H7 (cell line): Measurements from ENCODE around the gene KRTAP1-3. TPM values are rescaled to one million over a fixed set of nuclear protein-coding genes. Genes with fewer than 3 reads are reported as not detected.
A peak's percentile ranks its signal among the peaks of the same experiment; 100 is the strongest.
"Not testable (repeated sequence)": the region's sequence is repeated elsewhere in the genome, so short reads cannot be mapped to it uniquely, and the experiment has no call there.

Experiments
- DNase-seq: peaks from one replicate; pipeline ENCODE4 v3.0.0; 2012
- H3K27me3 ChIP-seq: 2 replicates; pipeline ENCODE4 v1.6.0; 2011; ENCODE audit warnings: mild to moderate bottlenecking, low read length; ENCODE audit not compliant: control insufficient read depth, insufficient read depth
- H3K36me3 ChIP-seq: replicated peaks from 2 replicates; pipeline ENCODE4 v1.5.1; 2011; ENCODE audit warnings: low read length; ENCODE audit not compliant: control insufficient read depth, insufficient read depth
- H3K4me3 ChIP-seq: 2 replicates; pipeline ENCODE4 v1.5.1; 2011; ENCODE audit warnings: low read depth, mild to moderate bottlenecking, control low read depth, low read length, moderate library complexity; ENCODE audit not compliant: insufficient read depth
- total RNA-seq: library from RNA; depleted of rRNA; stranded (reverse); fragments of >200 nt; shearing (Covaris generic); gene quantifications from 2 replicates; pipeline ENCODE4 v1.2.3, GENCODE V29; 2014

KRTAP1-3 gene
- total RNA-seq, 1 experiment from 2014 or later: not detected

DNA sequence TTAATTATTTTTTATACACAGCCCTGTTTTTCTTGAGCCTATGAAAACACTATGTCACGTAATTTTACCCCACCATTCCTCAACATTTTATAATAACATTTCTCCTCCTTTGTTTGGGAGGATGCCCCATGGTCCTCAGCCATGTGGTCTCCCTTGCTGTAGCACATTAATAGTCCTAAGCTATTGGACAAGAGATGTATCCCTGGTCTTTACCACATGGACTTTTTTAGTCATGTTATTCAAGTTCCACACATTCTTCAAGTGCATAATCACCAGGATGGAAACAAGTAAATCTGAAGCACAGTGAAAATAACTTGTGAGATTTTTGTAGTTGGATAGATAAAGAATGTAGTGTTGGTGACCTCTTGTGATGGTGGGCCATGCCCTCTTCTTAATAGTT, 27.3 kb upstream of the KRTAP1-3 start:
- Histone ChIP-seq H3K36me3 (no peaks in the 10 kb centered on the region), H3K27me3 (no peaks in the 10 kb centered on the region), H3K4me3 (no peak overlapping the region)
- DNase-seq: no peak

DNA sequence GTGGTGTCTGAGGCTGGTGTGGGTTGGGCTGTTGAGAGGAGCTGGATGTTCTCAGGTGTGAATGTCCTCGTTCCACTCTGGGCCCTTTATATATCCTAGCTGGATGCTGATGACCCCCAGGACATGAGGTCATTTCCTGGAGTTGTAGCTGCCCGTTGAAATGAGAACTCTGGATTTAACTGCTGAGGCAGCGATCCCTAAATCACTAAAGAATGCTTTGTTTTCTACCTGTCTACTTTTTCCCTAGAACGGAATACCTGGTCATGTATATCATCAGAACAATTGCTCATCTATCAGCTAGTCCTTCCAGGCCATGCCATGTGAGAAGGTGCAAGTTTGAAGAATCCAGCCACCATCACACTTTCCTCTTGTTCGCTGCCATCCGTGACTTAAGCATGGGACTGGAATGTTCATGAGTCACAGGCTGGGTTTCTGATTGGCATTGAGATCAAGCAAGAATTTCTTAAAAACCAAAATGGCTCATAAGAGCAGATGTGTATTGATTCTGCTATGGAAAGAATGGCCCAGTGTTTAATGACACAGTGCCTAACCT, 25.5 kb upstream of the KRTAP1-3 start, which contains the start of gene KRTAP2-3:
KRTAP2-3 (minus strand) TSS at position 63 of the 553 bp plus-strand sequence. CDS start 64 bp downstream, outside the sequence.
- H3K4me3 ChIP-seq: no peak within 1 kb of the TSS
- H3K36me3 ChIP-seq: no peaks in the 10 kb centered on the region
- DNase-seq: no peak
- no peaks in the 10 kb centered on the region for H3K27me3 ChIP-seq

DNA sequence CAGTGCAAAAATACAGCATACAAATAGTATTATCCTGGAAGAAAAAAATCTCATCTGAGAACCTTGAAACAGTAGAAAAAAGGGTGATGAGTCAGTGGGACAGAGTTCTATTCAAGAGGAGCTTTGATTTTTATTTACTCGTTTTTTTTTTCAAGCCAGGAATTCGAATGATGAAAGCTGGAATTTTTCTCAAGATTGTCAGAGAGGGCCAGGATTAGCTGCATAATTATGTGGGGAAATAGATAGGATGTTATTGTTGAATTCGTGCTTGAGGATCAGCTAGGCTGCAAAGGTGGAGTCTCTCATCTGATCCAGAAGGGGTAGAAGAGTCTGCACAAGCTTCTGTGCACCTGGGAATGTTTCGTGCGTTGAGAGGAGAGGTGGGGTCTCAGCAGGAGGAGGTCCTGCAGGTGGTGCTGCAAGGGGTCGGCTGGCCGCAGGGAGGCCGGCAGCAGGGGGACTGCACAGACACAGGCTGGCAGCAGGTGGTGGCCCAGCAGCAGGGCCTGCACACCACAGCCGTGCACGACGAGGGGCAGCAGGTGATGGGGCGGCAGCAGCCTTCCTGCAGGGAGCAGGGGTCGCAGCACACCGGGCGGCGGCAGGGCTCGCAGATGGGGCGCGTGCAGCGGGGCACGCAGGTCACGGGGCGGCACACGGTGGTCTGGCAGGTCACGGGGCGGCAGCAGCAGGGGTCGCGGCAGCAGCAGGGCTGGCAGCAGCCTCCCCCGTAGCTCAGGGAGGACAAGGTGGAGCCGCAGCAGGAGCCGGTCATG, 24.8 kb upstream of the KRTAP1-3 start:
- peak; percentile 29 for DNase-seq
- not testable (repeated sequence) for H3K27me3 ChIP-seq, H3K36me3 ChIP-seq, H3K4me3 ChIP-seq

DNA sequence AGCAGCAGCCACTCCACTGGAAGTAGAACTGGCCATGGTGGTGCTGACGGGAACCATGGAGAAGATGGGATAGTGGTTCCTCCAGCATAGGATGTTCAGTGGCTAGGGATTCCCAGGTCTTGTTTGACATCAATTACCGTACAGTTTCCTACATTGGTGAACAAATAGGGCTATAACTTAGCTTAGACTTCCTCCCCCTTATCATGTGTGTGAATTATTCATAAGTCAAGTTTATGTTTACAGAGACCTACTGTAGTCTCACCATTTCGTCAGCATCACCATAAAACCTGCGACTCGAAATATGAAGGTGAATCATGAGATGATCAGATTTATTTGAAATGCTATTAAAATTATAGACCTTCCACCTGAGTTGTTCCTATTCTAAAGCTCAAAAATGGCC, 24.1 kb upstream of the KRTAP1-3 start:
- Histone ChIP-seq H3K36me3 (no peaks in the 10 kb centered on the region), H3K27me3 (no peaks in the 10 kb centered on the region), H3K4me3 (no peak overlapping the region)
- no peak for DNase-seq

DNA sequence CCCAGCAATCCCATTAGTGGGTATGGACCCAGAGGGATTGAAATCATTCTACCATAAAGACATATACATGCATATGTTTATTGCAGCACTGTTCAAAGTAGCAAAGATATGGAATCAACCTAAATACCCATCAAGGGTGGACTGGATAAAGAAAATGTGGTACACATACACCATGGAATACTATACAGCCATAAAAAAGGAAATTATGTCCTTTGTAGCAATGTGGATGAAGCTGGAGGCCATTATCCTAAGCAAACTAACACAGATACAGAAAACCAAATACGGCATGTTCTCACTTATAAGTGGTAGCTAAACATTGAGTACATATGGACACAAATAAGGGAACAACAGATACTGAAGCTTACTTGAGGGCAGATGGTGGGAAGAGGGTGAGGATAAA, 22.9 kb upstream of the KRTAP1-3 start:
- DNase-seq: no peak
- H3K4me3 ChIP-seq: no peak overlapping the region

DNA sequence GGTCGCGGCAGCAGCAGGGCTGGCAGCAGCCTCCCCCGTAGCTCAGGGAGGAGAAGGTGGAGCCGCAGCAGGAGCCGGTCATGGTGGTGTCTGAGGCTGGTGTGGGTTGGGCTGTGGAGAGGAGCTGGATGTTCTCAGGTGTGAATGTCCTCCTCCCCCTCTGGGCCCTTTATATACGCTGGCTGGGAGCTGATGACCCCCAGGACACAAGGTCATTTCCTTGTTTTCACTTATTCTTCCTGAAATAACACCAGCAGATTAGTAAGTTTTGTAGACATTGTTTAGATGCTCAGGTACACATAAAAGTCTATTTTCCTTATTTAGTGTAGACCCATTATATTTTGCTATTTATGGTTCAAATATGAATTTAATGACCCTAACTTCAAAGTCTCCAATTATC, 20.5 kb upstream of the KRTAP1-3 start, which contains the start of gene KRTAP2-2:
KRTAP2-2 (minus strand) TSS at position 101 of the 400 bp plus-strand sequence; CDS start at position 82, 19 bp downstream.
- not testable (repeated sequence) for H3K27me3 ChIP-seq, H3K36me3 ChIP-seq, DNase-seq, H3K4me3 ChIP-seq

More for the DNA sequence above, 22.9 kb upstream of the KRTAP1-3 start:
- Histone ChIP-seq H3K27me3 (no peaks in the 10 kb centered on the region), H3K36me3 (no peaks in the 10 kb centered on the region)

DNA sequence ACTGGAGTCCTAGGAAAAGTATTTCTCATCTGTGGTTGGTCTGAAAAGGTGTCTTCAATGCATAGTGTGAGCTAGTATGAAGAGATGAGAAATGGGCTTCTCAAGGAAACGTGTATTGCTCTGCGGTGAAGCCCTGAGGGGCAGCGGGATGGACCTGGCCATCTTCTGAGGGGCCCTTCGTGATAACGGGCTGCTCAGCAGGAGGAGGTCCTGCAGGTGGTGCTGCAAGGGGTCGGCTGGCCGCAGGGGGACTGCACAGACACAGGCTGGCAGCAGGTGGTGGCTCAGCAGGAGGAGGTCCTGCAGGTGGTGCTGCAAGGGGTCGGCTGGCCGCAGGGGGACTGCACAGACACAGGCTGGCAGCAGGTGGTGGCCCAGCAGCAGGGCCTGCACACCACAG, 19.9 kb upstream of the KRTAP1-3 start:
- H3K4me3 ChIP-seq, H3K36me3 ChIP-seq, H3K27me3 ChIP-seq, DNase-seq: not testable (repeated sequence)

DNA sequence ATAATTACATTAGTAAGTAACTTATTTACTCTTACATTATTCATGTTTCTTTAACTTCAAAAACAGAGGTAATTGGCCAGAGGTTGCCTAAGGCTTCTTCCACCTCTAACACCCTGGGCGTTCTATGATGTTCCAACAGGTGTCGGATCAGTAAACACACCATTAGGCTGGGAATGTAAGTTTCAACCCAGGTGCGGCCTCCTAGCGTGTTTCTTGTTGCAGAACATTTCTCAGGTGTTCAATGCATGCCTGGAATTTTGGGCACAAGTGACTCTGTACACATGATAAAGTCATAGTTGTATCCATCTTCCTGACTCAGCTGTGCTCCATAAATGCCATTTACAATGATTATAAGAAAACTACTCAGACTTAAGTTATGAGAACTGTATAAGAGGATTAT, 19.4 kb upstream of the KRTAP1-3 start:
- no peaks in the 10 kb centered on the region for H3K36me3 ChIP-seq

DNA sequence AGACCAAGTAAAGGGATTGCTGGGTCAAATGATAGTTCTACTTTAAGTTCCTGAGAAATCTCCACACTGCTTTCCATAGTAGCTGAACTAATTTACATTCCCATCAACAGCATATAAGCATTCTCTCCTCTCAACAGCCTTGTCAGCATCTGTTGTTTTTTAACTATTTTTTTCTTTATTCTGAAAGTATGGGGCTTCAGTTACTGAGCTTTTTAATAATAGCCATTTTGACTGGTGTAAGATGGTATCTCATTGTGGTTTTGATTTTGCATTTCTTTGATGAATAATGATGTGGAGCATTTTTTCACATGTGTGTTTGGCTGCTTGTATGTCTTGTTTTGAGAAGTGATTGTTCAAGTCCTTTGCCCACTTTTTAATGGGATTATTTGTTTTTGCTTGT, 17.9 kb upstream of the KRTAP1-3 start:
- no peak for DNase-seq
- Histone ChIP-seq H3K27me3 (no peaks in the 10 kb centered on the region), H3K4me3 (no peak overlapping the region), H3K36me3 (no peaks in the 10 kb centered on the region)

More for the DNA sequence above, 19.4 kb upstream of the KRTAP1-3 start:
- H3K27me3 ChIP-seq: no peaks in the 10 kb centered on the region
- no peak overlapping the region for H3K4me3 ChIP-seq
- DNase-seq: no peak

DNA sequence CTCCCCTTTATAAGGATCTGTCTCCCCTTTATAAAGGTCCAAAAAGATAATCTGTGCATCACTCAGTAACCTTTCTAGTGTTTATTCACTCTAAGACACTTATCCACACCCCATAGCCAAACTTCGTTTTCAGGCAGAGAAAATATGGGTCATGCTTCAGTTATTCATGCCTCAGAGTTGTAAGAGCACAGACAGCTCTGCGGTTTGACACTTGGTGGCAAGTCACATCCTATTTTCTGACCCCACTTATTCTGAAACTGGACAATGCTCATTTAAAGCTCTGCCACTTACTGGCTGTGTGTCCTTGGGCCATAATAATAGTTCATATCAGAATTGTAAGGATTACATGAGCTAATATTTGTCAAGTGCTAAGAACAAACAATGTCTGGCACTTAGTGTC, 14.4 kb upstream of the KRTAP1-3 start:
- DNase-seq: no peak
- Histone ChIP-seq H3K27me3 (no peaks in the 10 kb centered on the region), H3K36me3 (no peaks in the 10 kb centered on the region), H3K4me3 (no peak overlapping the region)

DNA sequence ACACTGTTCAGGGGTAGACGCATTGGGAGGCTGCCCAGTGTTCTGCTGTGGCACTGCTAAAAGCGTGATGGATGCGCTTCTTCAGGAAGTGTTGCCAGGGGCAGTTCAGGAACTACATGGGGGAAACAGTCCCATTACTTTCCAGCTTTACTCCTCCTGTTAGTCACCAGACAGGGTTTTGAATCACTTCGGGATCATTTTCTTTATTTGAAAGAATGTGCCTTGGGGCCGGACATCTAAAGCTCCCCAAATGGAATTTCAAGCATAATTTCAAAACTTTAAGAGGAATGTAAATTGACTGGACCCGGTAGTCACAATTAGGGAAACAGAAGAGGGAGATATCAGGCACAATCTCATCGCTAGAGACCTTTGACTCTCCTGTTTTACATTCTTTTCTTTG, 13.8 kb upstream of the KRTAP1-3 start:
- no peaks in the 10 kb centered on the region for H3K36me3 ChIP-seq
- no peak overlapping the region for H3K4me3 ChIP-seq
- DNase-seq: no peak
- H3K27me3 ChIP-seq: no peaks in the 10 kb centered on the region

DNA sequence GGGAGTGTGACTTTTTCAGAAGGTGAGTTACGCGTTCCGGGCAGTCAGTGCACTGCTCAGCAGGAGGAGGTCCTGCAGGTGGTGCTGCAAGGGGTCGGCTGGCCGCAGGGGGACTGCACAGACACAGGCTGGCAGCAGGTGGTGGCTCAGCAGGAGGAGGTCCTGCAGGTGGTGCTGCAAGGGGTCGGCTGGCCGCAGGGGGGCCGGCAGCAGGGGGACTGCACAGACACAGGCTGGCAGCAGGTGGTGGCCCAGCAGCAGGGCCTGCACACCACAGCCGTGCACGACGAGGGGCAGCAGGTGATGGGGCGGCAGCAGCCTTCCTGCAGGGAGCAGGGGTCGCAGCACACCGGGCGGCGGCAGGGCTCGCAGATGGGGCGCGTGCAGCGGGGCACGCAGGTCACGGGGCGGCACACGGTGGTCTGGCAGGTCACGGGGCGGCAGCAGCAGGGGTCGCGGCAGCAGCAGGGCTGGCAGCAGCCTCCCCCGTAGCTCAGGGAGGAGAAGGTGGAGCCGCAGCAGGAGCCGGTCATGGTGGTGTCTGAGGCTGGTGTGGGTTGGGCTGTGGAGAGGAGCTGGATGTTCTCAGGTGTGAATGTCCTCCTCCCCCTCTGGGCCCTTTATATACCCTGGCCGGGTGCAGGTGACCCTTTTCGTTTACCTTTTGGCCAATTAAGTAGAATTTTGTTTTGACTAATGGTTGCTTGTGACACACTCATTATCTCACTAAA, 12.2 kb upstream of the KRTAP1-3 start, which contains the start of gene KRTAP2-1:
KRTAP2-1 (minus strand) TSS at position 582 of the 731 bp plus-strand sequence; CDS start at position 533, 49 bp downstream.
- not testable (repeated sequence) for DNase-seq, H3K27me3 ChIP-seq, H3K36me3 ChIP-seq, H3K4me3 ChIP-seq

DNA sequence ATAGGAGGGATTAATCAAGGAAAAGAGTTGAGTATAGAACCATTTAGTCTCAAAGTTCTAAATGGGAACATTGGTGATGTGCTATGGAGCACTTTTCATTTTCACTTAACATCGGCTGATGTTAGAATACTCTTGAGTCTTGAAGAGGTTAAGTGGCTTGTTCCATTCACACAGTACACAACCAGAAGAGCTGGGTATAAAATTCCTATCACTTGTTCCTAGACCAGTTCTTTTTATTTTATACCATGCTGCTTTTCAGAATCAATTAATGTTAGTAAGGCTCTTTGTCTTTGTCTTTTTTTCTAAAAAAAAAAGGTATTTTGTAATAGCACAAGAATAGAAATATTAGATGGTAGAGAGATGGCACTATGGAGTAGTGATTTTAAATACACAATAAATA, 8.3 kb upstream of the KRTAP1-3 start:
- no peak for DNase-seq
- Histone ChIP-seq H3K27me3 (no peaks in the 10 kb centered on the region), H3K36me3 (no peaks in the 10 kb centered on the region), H3K4me3 (no peak overlapping the region)

DNA sequence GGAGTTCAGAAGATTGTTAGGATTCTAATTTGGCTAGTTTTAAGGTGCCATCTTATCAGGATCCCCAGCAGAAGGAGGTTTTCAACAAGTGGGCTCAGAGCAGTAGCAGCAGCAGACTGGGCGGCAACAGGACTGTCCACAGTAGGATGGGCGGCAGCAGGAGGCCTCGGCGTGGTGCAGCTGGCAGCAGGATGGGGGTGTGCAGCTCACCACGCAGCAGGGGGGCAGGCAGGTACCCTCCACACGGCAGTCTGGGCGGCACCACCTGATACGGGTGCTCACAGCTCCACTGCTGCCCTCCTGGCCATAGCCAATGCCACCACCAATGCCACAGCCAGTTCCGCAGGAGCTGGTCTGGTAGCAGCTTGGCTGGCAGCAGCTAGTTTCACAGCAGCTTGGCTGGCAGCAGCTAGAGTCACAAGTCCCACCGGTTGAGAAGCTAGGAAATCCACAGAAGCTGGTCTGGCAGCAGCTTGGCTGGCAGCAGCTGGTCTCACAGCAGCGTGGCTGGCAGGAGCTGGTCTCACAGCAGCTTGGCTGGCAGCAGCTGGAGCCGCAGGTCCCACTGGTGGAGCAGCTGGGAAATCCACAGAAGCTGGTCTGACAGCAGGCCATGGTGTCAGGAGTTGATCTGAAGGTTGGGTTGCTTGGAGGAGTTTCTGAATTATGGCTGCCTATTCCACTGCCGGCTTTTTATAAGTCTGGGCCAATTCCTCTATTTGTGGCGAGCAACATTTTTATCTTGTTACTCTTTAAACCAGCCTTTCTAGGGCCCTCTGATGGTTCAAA, 6.3 kb upstream of the KRTAP1-3 start, which contains the start of gene KRTAP1-1:
KRTAP1-1 (minus strand) TSS at position 668 of the 789 bp plus-strand sequence; CDS start at position 615, 53 bp downstream.
- H3K4me3 ChIP-seq, DNase-seq, H3K27me3 ChIP-seq, H3K36me3 ChIP-seq: not testable (repeated sequence)
